SJSA1 (cell line): ENCODE data around the gene PLXDC2. TPM values are rescaled to one million over a fixed set of nuclear protein-coding genes. Genes with fewer than 3 reads are reported as not detected.

Experiments
- DNase-seq, 2 experiments: peaks; one replicate each; pipeline ENCODE4 v3.0.0-alpha.2; 2015 to 2020; ENCODE audit warnings: low spot score in 2 of 2, low read depth in 1 of 2
- H3K27ac ChIP-seq: fragments of 250-450 bp; sonication (Bioruptor Pico); 2 replicates; pipeline ENCODE4 v1.5.1; 2020; ENCODE audit warnings: mild to moderate bottlenecking, moderate library complexity
- H3K27me3 ChIP-seq: fragments of 250-450 bp; sonication (Bioruptor Pico); replicated peaks from 2 replicates; pipeline ENCODE4 v1.5.1; 2020; ENCODE audit warnings: mild to moderate bottlenecking, moderate library complexity
- H3K36me3 ChIP-seq: fragments of 250-450 bp; sonication (Bioruptor Pico); 2 replicates; pipeline ENCODE4 v1.5.1; 2020; ENCODE audit warnings: mild to moderate bottlenecking
- H3K4me1 ChIP-seq: fragments of 250-450 bp; sonication (Bioruptor Pico); replicated peaks from 2 replicates; pipeline ENCODE4 v1.6.1; 2021; ENCODE audit warnings: mild to moderate bottlenecking
- H3K4me3 ChIP-seq: fragments of 250-450 bp; sonication (Bioruptor Pico); 2 replicates; pipeline ENCODE4 v1.5.1; 2020; ENCODE audit warnings: mild to moderate bottlenecking
- H3K9me3 ChIP-seq: fragments of 250-450 bp; sonication (Bioruptor Pico); replicated peaks from 2 replicates; pipeline ENCODE4 v1.5.1; 2020; ENCODE audit warnings: mild to moderate bottlenecking
- total RNA-seq: library from RNA; depleted of rRNA; stranded (reverse); fragments of >200 nt; shearing (Covaris generic); gene quantifications from 2 replicates; pipeline ENCODE4 v1.2.3, GENCODE V29; 2014

The PLXDC2 gene
- total RNA-seq, 1 experiment from 2014 or later, result 0.66 TPM

DNA sequence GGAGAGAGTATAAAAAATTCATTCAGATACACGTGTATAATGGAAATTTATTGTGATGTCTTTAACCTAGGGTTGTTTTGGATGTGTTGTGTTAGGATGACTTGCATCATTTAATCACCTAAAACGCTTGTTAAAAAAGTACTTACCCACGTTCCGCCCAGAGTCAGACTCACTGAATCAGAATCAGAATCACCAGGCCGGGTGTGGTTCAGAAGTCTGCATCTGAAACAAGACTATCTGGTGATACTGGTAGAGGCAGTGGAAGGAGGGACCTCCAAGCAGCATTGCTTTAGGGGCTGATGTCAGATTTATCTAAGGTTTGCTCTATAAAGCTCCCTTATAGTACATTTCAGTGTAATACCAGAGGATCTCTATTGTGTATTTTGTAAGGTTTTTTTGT is 20.5 kb upstream of the PLXDC2 start:
- no peak for DNase-seq
- Histone ChIP-seq H3K27ac (no peak overlapping the region), H3K9me3 (no peaks in the 10 kb centered on the region), H3K4me1 (no peaks in the 10 kb centered on the region), H3K36me3 (no peaks in the 10 kb centered on the region), H3K4me3 (no peak overlapping the region), H3K27me3 (no peaks in the 10 kb centered on the region)

DNA sequence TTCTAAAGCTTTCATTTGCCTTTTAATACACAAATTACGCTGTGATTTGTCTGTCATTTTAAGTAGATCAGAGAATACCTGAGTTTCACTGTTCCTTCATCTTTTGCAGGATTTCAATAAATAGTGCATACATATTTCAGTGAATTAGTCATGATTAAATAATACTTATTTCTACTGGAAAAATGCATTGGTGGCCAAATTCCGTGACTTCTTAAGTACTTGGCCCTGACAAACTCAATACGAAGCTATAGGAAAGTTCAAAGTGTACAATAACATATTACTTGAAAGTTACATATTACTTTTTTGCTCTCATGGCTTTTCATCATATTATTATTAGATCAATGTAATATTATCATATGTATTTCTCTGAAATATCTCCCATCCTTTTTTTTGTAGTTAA is 16.1 kb upstream of the PLXDC2 start:
- Histone ChIP-seq H3K4me3 (no peak overlapping the region), H3K9me3 (no peaks in the 10 kb centered on the region), H3K27ac (no peak overlapping the region), H3K27me3 (no peaks in the 10 kb centered on the region; the same call in 1 of the 2 replicates), H3K36me3 (no peaks in the 10 kb centered on the region), H3K4me1 (no peaks in the 10 kb centered on the region)
- DNase-seq, result no peak

DNA sequence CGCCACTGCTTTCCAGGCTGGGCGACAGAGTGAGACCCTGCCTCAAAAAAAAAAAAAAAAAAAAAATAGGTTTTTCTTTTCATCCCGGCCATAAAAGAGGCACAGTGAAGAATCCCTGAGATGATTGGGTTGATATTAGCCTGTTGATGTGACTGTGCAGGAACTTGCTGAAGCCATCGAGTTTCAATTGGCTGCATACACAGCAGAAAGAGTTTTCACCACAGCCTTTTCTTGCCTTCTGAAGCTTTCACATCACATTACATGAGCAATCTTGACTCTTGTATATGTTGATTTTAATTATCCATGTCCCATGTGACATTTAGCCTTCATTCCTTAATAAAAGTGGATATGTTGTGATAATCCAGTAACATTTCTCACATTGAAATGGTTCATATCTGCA is 14.9 kb upstream of the PLXDC2 start:
- no peak for DNase-seq
- H3K27me3 ChIP-seq, result no peaks in the 10 kb centered on the region; the same call in 1 of the 2 replicates
- no peaks in the 10 kb centered on the region for H3K36me3 ChIP-seq
- H3K4me1 ChIP-seq, result no peaks in the 10 kb centered on the region
- H3K27ac ChIP-seq, result no peak overlapping the region
- no peak overlapping the region for H3K4me3 ChIP-seq
- H3K9me3 ChIP-seq, result no peaks in the 10 kb centered on the region

- Histone ChIP-seq H3K4me1 (no peaks in the 10 kb centered on the region), H3K4me3 (no peak overlapping the region), H3K27me3 (no peaks in the 10 kb centered on the region; the same call in 1 of the 2 replicates), H3K9me3 (no peaks in the 10 kb centered on the region), H3K36me3 (no peaks in the 10 kb centered on the region), H3K27ac (no peak overlapping the region)
- no peak for DNase-seq
Observed at GRCh38 chr10:19803676-19804075, 12.6 kb upstream of the PLXDC2 start.

- DNase-seq, result no peak
- H3K9me3 ChIP-seq, result no peaks in the 10 kb centered on the region
- no peaks in the 10 kb centered on the region for H3K36me3 ChIP-seq
Observed at GRCh38 chr10:19809481-19809880, 6.8 kb upstream of the PLXDC2 start.

DNA sequence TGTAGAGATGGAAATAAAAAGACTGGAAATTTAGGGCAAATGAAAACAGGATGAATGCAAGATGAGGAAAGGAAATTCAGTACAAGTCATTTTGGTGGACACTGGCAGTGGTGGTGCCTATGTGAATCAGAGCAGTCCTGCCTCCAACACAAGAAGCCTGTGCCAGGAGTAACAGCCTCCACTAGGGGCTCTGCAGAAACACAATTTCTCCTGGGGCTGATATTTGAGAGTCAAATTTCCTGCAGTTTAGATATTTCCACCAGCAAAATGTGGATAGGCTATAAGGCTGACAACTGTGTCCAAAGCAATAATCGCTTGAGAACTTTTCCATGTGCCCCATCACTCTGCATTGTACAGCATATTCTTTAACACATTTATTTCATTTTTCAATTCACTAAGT is 4.7 kb upstream of the PLXDC2 start:
- Histone ChIP-seq H3K4me1 (peaks cover 9% of the 10 kb centered on the region), H3K36me3 (no peaks in the 10 kb centered on the region), H3K4me3 (no peak overlapping the region), H3K9me3 (no peaks in the 10 kb centered on the region), H3K27ac (no peak overlapping the region), H3K27me3 (peaks cover 27% of the 10 kb centered on the region)
- DNase-seq, result no peak

More at GRCh38 chr10:19809481-19809880, 6.8 kb upstream of the PLXDC2 start:
- no peak overlapping the region for H3K4me3 ChIP-seq
- H3K4me1 ChIP-seq, result no peaks in the 10 kb centered on the region
- peaks cover 12% of the 10 kb centered on the region for H3K27me3 ChIP-seq
- no peak overlapping the region for H3K27ac ChIP-seq

- Histone ChIP-seq H3K27me3 (peaks cover 42% of the 10 kb centered on the region), H3K4me1 (peaks cover 18% of the 10 kb centered on the region), H3K27ac (no peak overlapping the region), H3K9me3 (no peaks in the 10 kb centered on the region), H3K4me3 (no peak overlapping the region), H3K36me3 (no peaks in the 10 kb centered on the region)
- no peak for DNase-seq
Observed at GRCh38 chr10:19812976-19813375, 3.3 kb upstream of the PLXDC2 start.

DNA sequence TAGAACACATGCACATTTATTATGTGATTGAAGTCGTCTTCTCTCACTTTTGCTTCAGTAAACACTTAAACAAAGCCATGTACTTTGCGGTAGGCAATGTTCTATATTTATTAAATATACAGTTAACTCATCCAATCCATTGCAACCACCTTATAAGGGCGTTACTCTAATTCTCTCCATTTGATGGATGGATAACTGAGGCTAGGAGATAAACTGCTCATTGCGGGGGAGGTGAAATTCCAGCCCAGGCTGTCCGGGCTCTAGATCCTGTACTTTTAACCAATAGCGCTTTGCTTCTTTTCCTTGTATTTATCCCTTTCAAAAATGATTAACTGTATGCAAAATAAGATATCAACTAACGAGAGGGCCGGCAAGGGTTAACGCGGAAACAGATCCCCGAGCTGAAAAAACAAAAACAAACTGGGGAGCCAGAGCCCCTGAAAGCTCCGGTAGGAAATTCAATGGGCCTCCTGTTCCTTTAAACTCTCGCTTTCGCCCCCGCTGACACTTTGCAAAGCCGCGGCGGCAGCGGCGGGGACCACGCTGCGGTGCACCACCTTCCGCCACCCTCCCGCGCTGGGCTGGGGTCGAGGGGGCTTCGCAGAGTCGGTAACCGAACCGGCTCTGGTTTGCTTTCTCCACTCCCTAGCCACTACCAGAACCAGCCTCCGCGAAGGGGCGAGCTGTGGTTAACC is 1.0 kb upstream of the PLXDC2 start:
- Histone ChIP-seq H3K27me3 (peaks cover 53% of the 10 kb centered on the region), H3K4me1 (peaks cover 18% of the 10 kb centered on the region), H3K4me3 (peak overlapping the region; percentile 34), H3K27ac (no peak overlapping the region), H3K36me3 (no peaks in the 10 kb centered on the region), H3K9me3 (no peaks in the 10 kb centered on the region)
- peak in 1 of 2 experiments; percentile 41 for DNase-seq

- peak; percentile 12 to 45 for DNase-seq
- Histone ChIP-seq H3K36me3 (no peaks in the 10 kb centered on the region), H3K9me3 (no peaks in the 10 kb centered on the region), H3K4me1 (peaks cover 18% of the 10 kb centered on the region), H3K27ac (no peak overlapping the region), H3K4me3 (peak overlapping the region; percentile 34), H3K27me3 (peaks cover 53% of the 10 kb centered on the region)
Observed at GRCh38 chr10:19815731-19816410, 361 bp upstream of the PLXDC2 start.

- H3K36me3 ChIP-seq, result no peaks in the 10 kb centered on the region
- peaks cover 53% of the 10 kb centered on the region for H3K27me3 ChIP-seq
- H3K4me3 ChIP-seq, result peak overlapping the region; percentile 34
- no peak overlapping the region for H3K27ac ChIP-seq
- peaks cover 18% of the 10 kb centered on the region for H3K4me1 ChIP-seq
- peak in 1 of 2 experiments; percentile 14 for DNase-seq
- no peaks in the 10 kb centered on the region for H3K9me3 ChIP-seq
Observed at GRCh38 chr10:19817231-19817933, 1.1 kb downstream of the PLXDC2 start.

DNA sequence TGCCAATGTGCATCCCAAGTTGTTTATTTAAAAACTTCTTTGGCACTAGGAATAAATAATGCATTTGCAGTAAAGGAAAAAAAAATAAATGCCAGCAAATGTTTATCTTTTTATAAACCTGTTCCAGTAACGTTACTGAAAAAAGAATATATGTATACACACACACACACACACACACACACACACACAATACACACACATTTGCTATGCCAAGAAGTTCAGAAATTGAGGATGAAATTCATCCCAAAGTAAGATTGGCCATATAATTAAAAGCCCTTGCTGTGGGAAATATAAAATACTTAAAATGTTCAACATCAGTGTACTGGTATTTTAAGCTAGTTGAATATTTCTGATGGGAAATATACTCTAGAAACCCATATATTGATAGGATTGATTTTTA is 2.6 kb downstream of the PLXDC2 start:
- Histone ChIP-seq H3K4me3 (no peak overlapping the region), H3K9me3 (no peaks in the 10 kb centered on the region), H3K4me1 (peaks cover 18% of the 10 kb centered on the region), H3K27me3 (peaks cover 45% of the 10 kb centered on the region), H3K36me3 (no peaks in the 10 kb centered on the region), H3K27ac (no peak overlapping the region)
- DNase-seq, result no peak

DNA sequence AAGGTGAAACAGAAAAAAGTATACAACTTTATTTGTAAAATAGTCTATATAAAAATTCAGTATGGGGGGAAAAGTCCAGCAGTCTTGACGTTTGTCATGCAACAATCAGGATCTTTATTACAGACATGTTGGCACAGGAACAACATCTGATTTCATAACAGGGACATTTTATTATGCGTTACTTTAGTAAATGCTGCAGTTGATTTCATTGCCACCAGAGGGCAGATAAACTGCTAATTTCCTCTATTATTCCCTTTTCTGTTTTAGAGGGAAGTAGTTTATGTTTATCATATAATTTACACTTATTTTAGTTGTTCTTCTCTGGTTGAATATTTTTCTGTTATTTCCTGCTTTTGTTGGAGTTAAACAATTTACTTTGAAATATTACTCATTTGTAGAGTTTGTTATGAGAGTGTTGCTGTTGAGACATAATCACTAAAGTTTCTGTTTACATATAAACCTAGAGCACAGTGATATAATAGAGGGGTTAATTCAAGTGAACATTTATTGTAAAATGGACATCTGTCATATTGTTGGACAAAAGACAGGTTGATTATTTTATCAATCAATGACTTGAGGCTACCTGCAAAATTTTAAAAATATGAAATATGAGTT is 3.3 kb downstream of the PLXDC2 start:
- peak in 1 of 2 experiments; percentile 45 for DNase-seq
- Histone ChIP-seq H3K4me3 (no peak overlapping the region), H3K36me3 (no peaks in the 10 kb centered on the region), H3K27me3 (peaks cover 41% of the 10 kb centered on the region), H3K9me3 (no peaks in the 10 kb centered on the region), H3K27ac (no peak overlapping the region), H3K4me1 (peaks cover 18% of the 10 kb centered on the region)

- no peak overlapping the region for H3K27ac ChIP-seq
- H3K36me3 ChIP-seq, result no peaks in the 10 kb centered on the region
- no peaks in the 10 kb centered on the region for H3K9me3 ChIP-seq
- no peak for DNase-seq
- H3K27me3 ChIP-seq, result no peaks in the 10 kb centered on the region
- H3K4me3 ChIP-seq, result no peak overlapping the region
- H3K4me1 ChIP-seq, result no peaks in the 10 kb centered on the region
Observed at GRCh38 chr10:19824381-19825342, 8.4 kb downstream of the PLXDC2 start.
